Mesodermal cell (in vitro differentiated cells): ENCODE data around the gene INO80.

Experiments
- H3K27ac ChIP-seq: 2 replicates; pipeline ENCODE4 v1.7.0; 2013; ENCODE audit warnings: mild to moderate bottlenecking, low read depth, low read length, moderate library complexity; ENCODE audit not compliant: severe bottlenecking
- H3K36me3 ChIP-seq: 2 replicates; pipeline ENCODE4 v1.7.1; 2013; ENCODE audit warnings: mild to moderate bottlenecking, low read length, moderate library complexity; ENCODE audit not compliant: control insufficient read depth, insufficient read depth
- H3K4me1 ChIP-seq: one replicate; pipeline ENCODE4 v1.7.1; 2013; ENCODE audit warnings: mild to moderate bottlenecking, low read length; ENCODE audit not compliant: insufficient read depth, control insufficient read depth, poor library complexity, severe bottlenecking
- H3K4me3 ChIP-seq: 2 replicates; pipeline ENCODE4 v1.7.0; 2013; ENCODE audit warnings: low read length, control low read depth, mild to moderate bottlenecking; ENCODE audit not compliant: insufficient read depth, poor library complexity, severe bottlenecking; ENCODE audit errors: extremely low read depth
- H3K9me3 ChIP-seq: 2 replicates; pipeline ENCODE4 v1.7.1; 2013; ENCODE audit warnings: mild to moderate bottlenecking, low read length, moderate library complexity; ENCODE audit not compliant: control insufficient read depth
- WGBS, 2 experiments: methylation state at CpG; one replicate each; pipeline ENCODE4 v1.1.5; 2013; ENCODE audit warnings: missing lambda C conversion rate in 2 of 2; ENCODE audit not compliant: insufficient coverage in 2 of 2; 5-methylcytosine and 5-hydroxymethylcytosine counted together

INO80 gene

GRCh38 chr15:40951764-40952163, 164.3 kb downstream of the INO80 start:
- WGBS, 2 experiments = 96 to 100% methylated on average over 1 to 3 of the region's 4 CpGs
- H3K4me1 ChIP-seq = no peaks in the 10 kb centered on the region
- H3K9me3 ChIP-seq = no peaks in the 10 kb centered on the region
- H3K27ac ChIP-seq = no peak overlapping the region
- no peak overlapping the region for H3K4me3 ChIP-seq
- H3K36me3 ChIP-seq = peaks cover 20% of the 10 kb centered on the region

- Histone ChIP-seq H3K4me3 (no peak overlapping the region), H3K27ac (no peak overlapping the region)
- 76 to 80% methylated on average over 5 to 7 of the region's 7 CpGs for WGBS, 2 experiments
These were observed 166.3 kb downstream of the INO80 start for GRCh38 chr15:40949756-40950207.

GRCh38 chr15:40948706-40949473, 167.2 kb downstream of the INO80 start:
- no peaks in the 10 kb centered on the region for H3K9me3 ChIP-seq
- H3K27ac ChIP-seq = no peak overlapping the region
- 81 to 84% methylated on average over 19 of the region's 21 CpGs for WGBS, 2 experiments
- H3K36me3 ChIP-seq = no peaks in the 10 kb centered on the region
- no peaks in the 10 kb centered on the region for H3K4me1 ChIP-seq
- H3K4me3 ChIP-seq = no peak overlapping the region

More at GRCh38 chr15:40949756-40950207, 166.3 kb downstream of the INO80 start:
- Histone ChIP-seq H3K36me3 (peaks cover under 1% of the 10 kb centered on the region), H3K4me1 (no peaks in the 10 kb centered on the region), H3K9me3 (no peaks in the 10 kb centered on the region)

- no peak overlapping the region for H3K4me3 ChIP-seq
- H3K4me1 ChIP-seq = peaks cover 17% of the 10 kb centered on the region
- H3K36me3 ChIP-seq = no peaks in the 10 kb centered on the region
- no peaks in the 10 kb centered on the region for H3K9me3 ChIP-seq
- 94% methylated on average over 5 to 7 of the region's 11 CpGs for WGBS, 2 experiments
- H3K27ac ChIP-seq = no peak overlapping the region
These were observed 171.4 kb downstream of the INO80 start for GRCh38 chr15:40944510-40945296.

- H3K4me3 ChIP-seq = no peak overlapping the region
- H3K36me3 ChIP-seq = no peaks in the 10 kb centered on the region
- no peaks in the 10 kb centered on the region for H3K9me3 ChIP-seq
- 89 to 94% methylated on average over 6 to 8 of the region's 9 CpGs for WGBS, 2 experiments
- H3K4me1 ChIP-seq = peaks cover 17% of the 10 kb centered on the region
- H3K27ac ChIP-seq = no peak overlapping the region
These were observed 172.2 kb downstream of the INO80 start for GRCh38 chr15:40943764-40944365.

GRCh38 chr15:40942878-40943277, 173.2 kb downstream of the INO80 start:
- Histone ChIP-seq H3K27ac (no peak overlapping the region), H3K36me3 (no peaks in the 10 kb centered on the region), H3K4me3 (no peak overlapping the region), H3K9me3 (no peaks in the 10 kb centered on the region), H3K4me1 (peaks cover 17% of the 10 kb centered on the region)
- WGBS, 2 experiments = 89 to 93% methylated on average over 10 to 12 of the region's 12 CpGs

- 56 to 62% methylated on average over 8 to 11 of the region's 15 CpGs for WGBS, 2 experiments
These were observed 173.7 kb downstream of the INO80 start for GRCh38 chr15:40942337-40942854.

GRCh38 chr15:40941528-40942336, 174.3 kb downstream of the INO80 start:
- Histone ChIP-seq H3K9me3 (no peaks in the 10 kb centered on the region), H3K4me1 (peaks cover 17% of the 10 kb centered on the region), H3K27ac (peak overlapping the region; percentile 88), H3K36me3 (no peaks in the 10 kb centered on the region), H3K4me3 (peak overlapping the region; percentile 37)
- WGBS, 2 experiments = 1% methylated on average over 59 to 66 of the region's 92 CpGs

More at GRCh38 chr15:40942337-40942854, 173.7 kb downstream of the INO80 start:
- Histone ChIP-seq H3K4me3 (peak overlapping the region; percentile 37), H3K36me3 (no peaks in the 10 kb centered on the region), H3K27ac (no peak overlapping the region), H3K9me3 (no peaks in the 10 kb centered on the region), H3K4me1 (peaks cover 17% of the 10 kb centered on the region)

GRCh38 chr15:40941068-40941527, 175.0 kb downstream of the INO80 start:
- Histone ChIP-seq H3K36me3 (no peaks in the 10 kb centered on the region), H3K27ac (peak overlapping the region; percentile 88), H3K4me1 (peaks cover 17% of the 10 kb centered on the region), H3K4me3 (peak overlapping the region; percentile 37), H3K9me3 (no peaks in the 10 kb centered on the region)
- WGBS, 2 experiments = 34% methylated on average over 4 to 5 of the region's 7 CpGs
